Inflammatory macrophage treated with lipopolysaccharide for 4 hours (primary cell): Measurements from ENCODE around the gene CCDC136.
A peak's percentile ranks its signal among the peaks of the same experiment; 100 is the strongest.

Experiments
- DNase-seq: peaks from one replicate; pipeline ENCODE4 v3.0.0-alpha.2; 2020

The CCDC136 gene

DNA sequence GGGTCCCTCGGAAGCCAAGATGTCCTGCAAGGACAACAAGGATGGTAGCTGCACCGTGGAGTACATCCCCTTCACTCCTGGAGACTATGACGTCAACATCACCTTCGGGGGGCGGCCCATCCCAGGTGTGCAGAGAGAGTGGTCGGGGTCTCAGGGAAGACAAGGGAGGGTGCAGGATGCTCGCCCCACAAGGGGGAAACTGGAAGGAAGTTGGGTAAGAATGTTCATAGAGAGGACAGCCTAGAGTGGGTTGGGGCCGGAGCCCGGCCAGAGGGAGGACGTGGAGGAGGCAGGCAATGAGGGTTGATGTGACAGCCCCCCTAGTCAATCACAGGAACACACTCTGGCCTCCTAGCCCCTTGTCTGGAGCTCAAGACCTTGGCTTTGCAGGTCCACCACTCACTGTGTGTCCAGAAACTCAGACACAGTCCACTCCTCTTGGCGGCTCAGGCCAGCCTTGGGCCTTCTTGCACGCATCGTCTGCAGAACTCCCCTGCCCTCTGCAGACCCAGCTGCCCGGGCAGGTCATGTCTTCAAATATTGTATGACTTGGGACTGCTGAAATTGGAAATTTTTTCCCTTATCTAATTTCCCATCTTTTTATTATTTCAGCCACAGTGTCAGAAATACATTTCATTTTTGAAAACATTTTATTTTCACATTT, 55.1 kb downstream of the CCDC136 start:
- DNase-seq: no peak

DNA sequence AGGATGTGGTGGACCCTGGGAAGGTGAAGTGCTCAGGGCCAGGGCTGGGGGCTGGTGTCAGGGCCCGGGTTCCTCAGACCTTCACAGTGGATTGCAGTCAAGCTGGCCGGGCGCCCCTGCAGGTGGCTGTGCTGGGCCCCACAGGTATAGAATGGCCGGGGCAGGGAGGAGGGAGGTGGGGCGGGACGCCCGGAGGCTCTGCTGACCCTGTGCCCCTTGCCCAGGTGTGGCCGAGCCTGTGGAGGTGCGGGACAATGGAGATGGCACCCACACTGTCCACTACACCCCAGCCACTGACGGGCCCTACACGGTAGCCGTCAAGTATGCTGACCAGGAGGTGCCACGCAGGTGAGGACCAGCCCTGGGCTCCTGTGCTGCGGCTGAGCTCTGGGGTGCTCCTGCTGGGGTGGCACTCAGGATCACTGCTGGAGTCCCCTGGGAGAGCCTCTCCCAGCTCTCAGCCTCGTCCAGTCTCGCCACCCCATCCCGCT, 56.0 kb downstream of the CCDC136 start:
- DNase-seq: no peak

DNA sequence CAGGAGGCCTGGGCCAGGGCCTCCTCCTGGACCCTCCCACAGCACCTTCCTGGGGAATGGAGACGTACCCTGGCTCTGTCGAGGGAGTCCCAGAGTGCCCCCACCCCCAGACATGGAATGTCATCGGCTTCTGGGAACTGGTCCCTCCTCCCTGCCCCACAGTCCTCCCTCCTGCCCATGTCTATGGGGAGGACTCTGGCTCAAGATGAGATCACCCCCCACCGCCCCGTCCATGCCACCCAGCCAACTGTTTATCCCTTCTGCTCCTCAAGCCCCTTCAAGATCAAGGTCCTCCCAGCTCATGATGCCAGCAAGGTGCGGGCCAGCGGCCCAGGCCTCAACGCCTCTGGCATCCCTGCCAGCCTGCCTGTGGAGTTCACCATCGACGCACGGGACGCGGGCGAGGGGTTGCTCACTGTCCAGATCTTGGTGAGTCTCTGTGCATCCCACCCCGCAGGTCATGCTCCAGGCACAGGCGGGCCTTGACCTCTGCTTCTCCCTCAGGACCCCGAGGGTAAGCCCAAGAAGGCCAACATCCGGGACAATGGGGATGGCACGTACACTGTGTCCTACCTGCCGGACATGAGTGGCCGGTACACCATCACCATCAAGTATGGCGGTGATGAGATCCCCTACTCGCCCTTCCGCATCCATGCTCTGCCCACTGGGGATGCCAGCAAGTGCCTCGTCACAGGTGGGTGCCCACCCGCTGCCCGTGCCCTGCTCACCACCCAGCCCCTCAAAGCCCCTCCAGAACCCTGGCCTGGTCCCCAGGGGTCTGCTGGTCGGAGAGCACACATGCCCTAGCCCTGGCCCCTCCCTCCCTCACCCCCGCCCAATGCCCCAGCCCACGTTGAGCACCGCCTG, 56.8 kb downstream of the CCDC136 start:
- DNase-seq: no peak

DNA sequence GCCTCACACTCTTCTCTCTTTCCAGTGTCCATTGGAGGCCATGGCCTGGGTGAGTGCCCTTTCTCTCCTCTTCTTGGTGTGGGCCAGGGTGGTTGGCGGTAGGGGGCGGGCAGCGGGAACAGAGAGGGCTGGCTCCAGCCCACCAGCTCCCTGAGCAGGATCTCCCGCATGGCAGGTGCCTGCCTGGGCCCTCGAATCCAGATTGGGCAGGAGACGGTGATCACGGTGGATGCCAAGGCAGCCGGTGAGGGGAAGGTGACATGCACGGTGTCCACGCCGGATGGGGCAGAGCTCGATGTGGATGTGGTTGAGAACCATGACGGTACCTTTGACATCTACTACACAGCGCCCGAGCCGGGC, 57.4 kb downstream of the CCDC136 start:
- no peak for DNase-seq

DNA sequence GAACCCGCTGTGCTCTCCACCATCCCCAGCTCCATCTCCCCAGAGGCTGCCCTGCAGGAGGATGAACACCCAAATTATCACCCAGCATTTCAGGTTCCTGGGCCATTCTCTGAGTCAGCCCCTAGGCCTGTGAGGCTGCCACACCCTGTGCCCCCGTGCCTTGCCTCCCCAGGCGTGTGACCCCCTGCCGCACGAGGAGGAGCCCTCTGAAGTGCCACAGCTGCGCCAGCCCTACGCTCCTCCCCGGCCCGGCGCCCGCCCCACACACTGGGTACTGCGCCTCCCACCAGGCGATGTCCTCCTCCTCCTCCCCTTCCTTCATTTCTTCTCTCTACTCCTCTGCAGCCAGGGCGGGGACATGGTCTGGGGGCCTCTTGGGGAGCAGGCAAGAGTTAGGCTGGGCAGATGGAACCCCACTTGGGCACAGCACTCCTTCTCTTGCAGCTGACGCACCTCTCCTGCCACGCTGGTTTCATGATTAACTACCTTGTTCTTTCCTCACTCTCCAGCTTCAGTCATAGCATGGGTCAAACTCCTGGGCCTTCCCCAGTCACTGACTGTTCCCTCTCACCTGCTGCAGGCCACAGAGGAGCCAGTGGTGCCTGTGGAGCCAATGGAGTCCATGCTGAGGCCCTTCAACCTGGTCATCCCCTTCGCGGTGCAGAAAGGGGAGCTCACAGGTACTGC, 58.2 kb downstream of the CCDC136 start:
- DNase-seq: no peak

DNA sequence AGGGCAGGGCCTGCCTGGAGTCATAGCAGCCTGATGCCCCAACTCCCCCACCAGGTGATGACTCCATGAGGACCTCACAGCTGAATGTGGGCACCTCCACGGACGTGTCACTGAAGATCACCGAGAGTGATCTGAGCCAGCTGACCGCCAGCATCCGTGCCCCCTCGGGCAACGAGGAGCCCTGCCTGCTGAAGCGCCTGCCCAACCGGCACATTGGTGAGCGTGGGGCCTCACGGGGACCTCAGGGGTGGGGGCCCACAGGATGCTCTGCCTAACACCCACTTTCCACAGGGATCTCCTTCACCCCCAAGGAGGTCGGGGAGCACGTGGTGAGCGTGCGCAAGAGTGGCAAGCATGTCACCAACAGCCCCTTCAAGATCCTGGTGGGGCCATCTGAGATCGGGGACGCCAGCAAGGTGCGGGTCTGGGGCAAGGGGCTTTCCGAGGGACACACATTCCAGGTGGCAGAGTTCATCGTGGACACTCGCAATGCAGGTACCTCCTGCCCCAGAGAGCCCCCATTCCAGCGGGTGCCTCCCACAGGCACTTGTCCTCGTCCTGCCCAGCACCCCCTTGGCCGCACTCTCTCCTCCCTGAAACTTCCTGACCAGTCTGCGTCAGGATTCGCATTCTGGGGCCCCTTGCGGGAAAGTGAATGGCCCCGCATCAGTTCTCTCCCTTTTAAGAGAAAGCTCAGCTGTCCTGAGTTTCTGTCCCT, 60.9 kb downstream of the CCDC136 start:
- no peak for DNase-seq

DNA sequence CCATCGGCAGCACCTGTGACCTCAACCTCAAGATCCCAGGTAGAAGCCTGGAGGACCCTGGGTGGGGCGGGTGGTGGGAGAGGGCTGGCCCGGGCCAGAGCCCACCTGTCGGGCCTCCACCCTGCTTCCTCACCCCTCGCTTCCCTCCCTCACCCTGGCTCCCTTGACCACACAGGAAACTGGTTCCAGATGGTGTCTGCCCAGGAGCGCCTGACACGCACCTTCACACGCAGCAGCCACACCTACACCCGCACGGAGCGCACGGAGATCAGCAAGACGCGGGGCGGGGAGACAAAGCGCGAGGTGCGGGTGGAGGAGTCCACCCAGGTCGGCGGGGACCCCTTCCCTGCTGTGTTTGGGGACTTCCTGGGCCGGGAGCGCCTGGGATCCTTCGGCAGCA, 62.0 kb downstream of the CCDC136 start:
- DNase-seq: no peak

DNA sequence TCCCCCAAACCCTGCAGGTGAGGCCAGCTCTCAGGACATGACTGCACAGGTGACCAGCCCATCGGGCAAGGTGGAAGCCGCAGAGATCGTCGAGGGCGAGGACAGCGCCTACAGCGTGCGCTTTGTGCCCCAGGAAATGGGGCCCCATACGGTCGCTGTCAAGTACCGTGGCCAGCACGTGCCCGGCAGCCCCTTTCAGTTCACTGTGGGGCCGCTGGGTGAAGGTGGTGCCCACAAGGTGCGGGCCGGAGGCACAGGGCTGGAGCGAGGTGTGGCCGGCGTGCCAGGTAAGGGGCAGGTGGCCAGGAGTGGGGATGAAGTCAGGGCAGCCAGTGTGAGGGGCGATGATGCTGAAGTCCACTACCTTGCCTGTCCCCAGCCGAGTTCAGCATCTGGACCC, 62.6 kb downstream of the CCDC136 start:
- DNase-seq: no peak

DNA sequence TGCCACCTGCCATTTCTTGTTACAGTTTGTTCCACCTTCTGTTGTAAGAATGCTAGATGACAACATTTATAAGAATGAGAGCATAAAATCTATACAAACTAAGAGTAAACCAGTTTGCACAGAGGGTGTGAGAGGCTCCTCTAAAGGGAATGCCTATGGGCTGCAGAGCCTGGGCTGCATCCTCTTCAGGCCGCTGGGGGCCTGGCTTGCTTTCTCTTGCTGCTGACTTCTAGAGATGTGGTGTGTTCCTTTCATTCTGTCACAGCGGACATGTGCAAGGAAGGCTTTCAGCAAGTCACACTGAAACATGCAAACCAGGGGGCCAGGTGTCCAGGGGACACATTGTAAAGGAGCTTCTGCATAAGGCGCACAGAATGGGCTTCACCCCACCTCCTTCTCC, 63.8 kb downstream of the CCDC136 start:
- DNase-seq: no peak

DNA sequence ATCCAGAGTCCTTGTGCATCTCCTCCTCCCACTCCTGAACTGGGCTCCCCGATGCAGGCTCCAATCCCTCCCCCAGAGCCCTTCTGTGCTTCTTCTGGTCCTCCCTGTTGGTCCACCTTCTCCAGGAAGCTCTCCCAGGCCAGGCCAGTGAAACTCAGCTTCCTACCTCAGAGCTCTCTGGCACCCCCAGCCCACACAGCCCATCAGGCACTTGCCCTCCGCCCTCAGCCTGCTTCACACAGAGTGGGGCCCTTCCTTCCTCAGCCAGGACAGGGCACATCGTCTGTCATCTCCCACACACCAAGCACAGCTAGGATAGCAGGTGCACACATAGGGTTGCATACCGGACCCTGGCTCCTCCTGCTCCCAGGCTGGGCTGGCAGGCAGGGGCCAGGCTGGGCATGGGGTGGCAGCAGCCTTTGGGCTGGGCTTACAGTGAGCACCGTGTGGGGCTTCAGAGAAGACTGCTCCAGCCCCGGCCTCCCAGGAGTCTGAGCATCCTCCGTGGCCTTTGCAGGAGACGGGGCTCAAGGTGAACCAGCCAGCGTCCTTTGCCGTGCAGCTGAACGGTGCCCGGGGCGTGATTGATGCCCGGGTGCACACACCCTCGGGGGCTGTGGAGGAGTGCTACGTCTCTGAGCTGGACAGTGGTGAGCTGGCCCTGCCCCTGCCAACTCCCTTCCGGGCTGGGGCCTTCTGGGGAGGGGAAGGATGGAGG, 64.4 kb downstream of the CCDC136 start:
- DNase-seq: no peak

DNA sequence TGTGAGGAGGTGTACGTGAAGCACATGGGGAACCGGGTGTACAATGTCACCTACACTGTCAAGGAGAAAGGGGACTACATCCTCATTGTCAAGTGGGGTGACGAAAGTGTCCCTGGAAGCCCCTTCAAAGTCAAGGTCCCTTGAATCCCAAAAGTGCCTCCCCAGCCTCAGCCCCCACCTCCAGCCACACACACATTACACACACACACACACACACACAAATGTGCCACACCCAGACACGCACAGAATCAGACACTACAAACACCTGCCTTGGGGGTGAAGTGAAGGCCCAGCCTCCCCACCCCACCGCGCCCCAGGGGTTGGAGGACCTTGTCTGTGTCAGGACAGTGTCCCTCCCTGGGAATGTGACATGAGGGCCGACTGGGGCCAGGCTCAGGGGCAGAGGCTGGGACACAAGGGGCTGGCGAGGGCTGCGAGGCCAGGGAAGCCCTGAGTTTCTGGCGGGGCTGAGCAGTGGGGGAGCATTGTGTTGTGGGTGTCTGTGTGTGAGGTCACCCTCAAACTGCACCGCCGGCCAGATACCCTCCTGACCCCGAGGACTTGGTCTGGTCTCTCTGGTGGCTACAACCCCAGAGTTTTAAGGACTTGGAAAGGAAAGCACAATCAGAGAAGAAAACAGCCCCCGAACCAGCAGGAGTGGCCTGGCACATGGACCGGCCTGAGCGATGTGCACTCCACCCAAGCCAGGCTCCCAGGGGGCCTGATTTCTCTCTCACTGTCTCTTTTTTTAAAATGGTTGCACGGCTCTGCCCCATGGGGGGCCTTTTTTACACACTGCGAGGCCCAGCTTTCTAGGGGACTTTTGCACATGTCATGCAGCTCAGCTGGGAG, 66.8 kb downstream of the CCDC136 start:
- no peak for DNase-seq

DNA sequence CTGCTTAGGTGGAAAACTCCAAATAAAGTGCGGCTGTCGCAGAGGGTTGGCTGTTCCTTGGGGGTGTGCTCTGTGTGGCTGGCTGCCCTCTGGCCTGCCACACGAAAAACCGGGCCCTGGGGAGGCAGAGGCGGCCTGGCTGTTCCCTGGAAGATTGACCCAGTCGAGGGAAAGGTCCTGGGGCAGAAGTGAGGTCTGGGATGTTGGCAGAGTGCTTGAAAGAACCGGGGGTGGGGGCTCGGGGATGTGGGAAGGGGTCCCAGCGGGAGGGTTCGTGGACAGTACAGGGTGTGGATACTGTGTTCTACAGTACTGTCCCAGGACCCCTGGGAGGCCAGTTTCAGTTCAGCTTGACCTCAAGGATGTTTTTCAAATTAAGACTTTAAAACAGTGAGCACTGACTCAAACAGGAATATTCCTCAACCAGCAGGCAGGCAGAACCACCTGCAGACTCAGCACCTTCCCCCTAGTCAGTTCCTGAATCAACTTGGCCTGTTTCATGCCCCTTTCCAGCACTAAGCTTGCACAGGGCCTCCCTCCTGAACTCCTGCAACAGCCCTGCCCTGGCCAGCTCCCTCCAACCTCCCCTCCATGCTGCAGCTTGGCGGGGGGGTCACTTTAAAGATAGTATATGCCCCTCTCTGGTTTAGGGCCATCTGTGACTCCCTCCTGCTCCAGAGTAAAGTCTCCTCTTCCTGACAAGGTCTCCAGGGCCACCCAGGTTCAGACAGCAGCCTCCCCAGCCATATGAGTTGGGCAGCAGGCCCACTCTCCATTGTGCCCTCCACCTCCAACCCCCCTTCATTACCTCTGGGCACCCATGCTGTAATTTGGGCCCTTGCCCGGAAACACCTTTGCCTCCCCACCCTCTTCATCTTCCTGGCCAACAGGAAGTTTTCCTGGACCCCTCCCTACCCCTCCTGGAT, 67.7 kb downstream of the CCDC136 start:
- DNase-seq: no peak

DNA sequence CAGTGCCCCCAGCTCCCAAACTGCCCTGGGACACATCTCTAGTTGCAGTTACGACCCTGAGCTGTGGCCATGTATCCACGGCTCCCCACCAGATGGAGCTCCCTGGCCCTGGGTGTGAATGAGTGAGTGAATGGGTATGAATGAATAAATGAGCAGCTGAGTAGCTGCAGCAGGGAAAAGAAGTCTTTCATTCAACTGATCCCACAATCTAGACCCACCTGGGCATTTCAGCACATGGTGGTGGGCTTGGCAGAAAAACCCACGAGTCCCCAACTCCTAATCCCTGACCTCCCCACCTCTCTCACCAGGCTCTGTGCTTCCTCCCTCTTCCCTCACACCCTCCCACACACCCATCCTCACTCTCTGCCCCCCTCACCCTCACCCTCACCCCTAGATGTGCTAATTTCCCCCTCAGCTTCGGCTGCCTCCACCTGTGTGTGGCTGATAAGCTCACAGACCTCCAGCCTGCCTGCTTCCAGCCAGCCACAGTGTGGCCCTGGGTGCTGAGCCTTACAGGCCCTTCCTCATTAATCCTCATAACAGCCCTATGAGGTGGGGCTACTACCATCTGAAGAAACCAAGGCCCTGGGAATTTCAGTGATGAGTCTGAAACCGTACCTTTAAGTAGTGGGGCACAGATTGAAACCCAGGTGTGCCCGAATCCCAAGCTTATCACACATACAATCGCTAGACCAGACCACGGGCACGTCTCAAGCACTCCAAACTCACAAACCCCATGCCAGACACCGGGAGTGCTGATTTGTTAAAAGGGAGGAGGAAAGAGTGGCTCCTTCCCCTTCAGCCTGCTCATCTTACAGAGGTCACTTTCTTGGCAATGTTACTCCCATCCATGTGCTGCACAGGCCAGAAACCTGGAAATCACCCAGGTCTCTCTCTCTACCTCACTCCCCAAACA, 68.6 kb downstream of the CCDC136 start:
- no peak for DNase-seq

DNA sequence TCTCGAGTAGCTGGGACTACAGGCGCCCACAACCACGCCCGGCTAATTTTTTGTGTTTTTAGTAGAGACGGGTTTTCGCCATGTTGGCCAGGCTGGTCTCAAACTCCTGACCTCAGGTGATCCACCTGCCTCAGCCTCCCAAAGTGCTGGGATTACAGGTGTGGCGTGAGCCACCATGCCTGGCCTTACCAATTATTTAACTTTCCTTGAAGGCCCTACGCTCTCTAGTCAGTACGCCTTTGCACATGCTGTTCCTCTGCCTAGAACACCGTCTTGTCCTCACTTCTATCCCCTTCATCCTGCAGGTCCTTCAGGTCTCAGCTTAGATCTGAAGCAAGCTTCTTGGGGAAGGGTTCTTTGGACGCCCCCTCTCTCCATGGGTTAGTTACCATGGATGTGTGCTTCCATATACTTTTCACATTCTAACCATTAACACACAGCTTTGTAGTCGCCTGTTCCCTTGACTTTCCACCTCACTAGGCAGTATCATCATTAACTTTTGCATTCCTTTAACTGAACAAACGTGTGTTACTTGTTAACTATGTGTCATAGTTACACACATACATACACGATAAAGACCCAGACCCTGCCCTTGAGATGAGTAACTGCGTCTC, 70.3 kb downstream of the CCDC136 start:
- no peak for DNase-seq

DNA sequence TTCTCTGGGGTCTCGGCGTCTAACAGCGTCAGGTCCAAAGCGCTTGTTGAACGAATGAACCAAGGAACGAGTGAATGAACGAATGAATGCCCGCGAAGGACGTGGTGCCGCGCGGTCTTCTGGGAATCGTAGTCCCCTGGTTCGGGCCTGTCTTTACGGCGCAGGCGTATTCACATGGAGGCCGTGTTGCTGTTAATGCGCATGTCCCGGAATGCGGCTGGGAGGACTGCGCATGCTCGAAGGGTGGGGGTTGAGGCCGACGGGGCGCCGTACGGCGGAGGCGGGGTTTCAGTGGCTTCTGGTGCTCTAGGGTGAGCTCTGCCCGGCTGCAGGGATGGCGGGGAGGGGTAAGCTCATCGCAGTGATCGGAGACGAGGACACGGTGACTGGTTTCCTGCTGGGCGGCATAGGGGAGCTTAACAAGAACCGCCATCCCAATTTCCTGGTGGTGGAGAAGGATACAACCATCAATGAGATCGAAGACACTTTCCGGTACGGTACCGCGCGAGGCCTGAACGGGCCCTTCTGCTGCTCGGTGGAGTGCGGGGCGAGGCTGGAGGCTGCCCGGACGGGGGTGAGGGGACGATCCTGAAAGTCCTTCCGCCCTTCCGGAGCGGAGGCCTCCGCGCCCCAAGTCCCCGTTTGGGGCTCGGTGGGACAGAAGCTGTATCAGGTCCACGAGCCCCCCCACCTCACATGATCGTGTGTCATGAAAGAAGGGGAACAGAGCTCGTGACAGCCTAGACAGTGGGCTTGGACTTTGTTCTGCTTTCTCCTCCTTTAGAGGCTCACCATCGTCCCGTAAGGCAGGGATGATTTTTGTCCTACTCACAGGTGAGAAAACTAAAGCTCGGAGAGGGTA, 71.0 kb downstream of the CCDC136 start, which contains the start of gene ATP6V1F:
Gene ATP6V1F (plus strand): TSS at position 286 of the 862 bp plus-strand sequence. CDS start 49 bp downstream, at position 335.
- DNase-seq: peak; percentile 97

DNA sequence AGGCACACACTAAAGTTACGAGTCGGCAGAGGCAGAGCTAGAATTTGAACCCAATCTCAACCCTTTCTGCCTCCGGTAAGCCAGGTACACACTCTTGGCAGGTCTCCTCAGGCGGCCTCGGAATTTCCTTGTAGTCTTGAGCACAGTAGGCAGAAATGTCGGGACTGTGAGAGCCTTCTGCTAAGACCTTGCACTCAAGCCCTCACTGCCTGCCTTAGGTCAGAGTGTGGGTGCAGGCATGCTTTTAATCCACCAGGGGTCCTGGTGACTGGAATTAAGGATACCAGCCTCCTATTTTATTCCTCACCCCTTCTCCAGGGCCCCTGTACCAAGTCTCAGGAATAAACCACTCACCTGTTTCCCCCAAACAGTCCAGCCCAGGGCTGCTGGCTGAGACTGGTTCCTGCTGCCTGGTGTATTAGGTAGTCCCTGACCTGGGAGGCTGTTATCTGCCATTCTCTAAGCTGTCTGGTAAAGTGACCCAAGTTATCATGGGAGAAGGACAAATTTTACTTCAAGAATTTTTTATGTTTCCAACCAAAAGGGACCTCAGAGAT, 71.7 kb downstream of the CCDC136 start:
- DNase-seq: peak; percentile 61

DNA sequence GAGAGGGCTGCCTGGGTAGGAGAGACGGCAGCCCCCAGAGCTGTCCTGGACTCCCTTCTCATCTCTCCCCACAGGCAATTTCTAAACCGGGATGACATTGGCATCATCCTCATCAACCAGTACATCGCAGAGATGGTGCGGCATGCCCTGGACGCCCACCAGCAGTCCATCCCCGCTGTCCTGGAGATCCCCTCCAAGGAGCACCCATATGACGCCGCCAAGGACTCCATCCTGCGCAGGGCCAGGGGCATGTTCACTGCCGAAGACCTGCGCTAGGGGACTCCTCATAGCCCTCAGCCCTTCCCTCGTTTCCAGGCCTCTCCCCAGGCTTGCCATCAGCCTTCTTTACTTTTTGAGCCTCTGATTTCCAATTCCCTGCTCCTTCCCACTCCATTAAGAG, 73.5 kb downstream of the CCDC136 start:
- DNase-seq: no peak
